ENCODE results near the gene TRAF7.
"Not testable (repeated sequence)": the region's sequence is repeated elsewhere in the genome, so short reads cannot be mapped to it uniquely, and the experiment has no call there.

- TF ChIP-seq CTCF (conservative IDR thresholded peaks at IDR 0.05; ENCODE audit: low read length); EZH2phosphoT487 (IDR thresholded peaks at IDR 0.05; ENCODE audit: borderline replicate concordance): not testable (repeated sequence)
Measured at GRCh38 chr16:2126161-2126743, 29.3 kb upstream of the TRAF7 start.
